Pancreas (tissue), 10 donors: Measurements from ENCODE around the gene ERRFI1. TPM values are rescaled to one million over a fixed set of nuclear protein-coding genes. Genes with fewer than 3 reads are reported as not detected.

ENCODE experiments used
- ATAC-seq, 4 donors: fragments of 200-7000 bp; cut with Tn5 transposase; one replicate each; pipeline versions ENCODE4 v1.8.0 to v1.9.1; 2020; ENCODE audit warnings: mild to moderate bottlenecking in 4 of 4, moderate library complexity in 4 of 4
- DNase-seq, 6 donors: peaks; one replicate each; pipeline ENCODE4 v3.0.0-alpha.2; 2020
- FAIRE-seq: peaks from 2 replicates; lab custom pipeline; 2012; peaks lifted over from hg19 to GRCh38; lab: Jason Lieb, UNC
- H3K27ac ChIP-seq, 4 donors: fragments of 200-600 bp; sonication (generic); 1 replicate in 3 of 4; 2 replicates in 1 of 4; pipeline versions ENCODE4 v1.5.0 to v1.8.0; 2020
- H3K27me3 ChIP-seq, 4 donors: fragments of 200-600 bp; one replicate each; pipeline ENCODE4 v1.8.0; 2021
- H3K36me3 ChIP-seq, 3 donors: fragments of 200-600 bp; sonication (generic) in 1 of 3; one replicate each; pipeline versions ENCODE4 v1.5.0 to v1.8.0; 2020 to 2021
- H3K4me1 ChIP-seq, 3 donors: fragments of 200-600 bp; one replicate each; pipeline ENCODE4 v1.8.0; 2021
- H3K4me3 ChIP-seq, 4 donors: fragments of 200-600 bp; sonication (generic) in 2 of 4; one replicate each; pipeline versions ENCODE4 v1.5.0 to v1.8.0; 2020 to 2021
- H3K9me3 ChIP-seq, 4 donors: fragments of 200-600 bp; one replicate each; pipeline ENCODE4 v1.8.0; 2021
- WGBS, 2 donors: extraction: QIAGEN DNeasy Blood & Tissue Kit; methylation state at CpG; one replicate each; pipeline ENCODE4 v1.1.7; 2013; 5-methylcytosine and 5-hydroxymethylcytosine counted together
- intact Hi-C, 3 donors: fragments of 100-400 bp; cut with DNase I; formaldehyde crosslinking; loops; one replicate each; pipeline versions ENCODE4 v1.11.1 to v1.14.2; 2022
- polyA plus RNA-seq, 2 donors: library from polyadenylated mRNA; stranded (reverse); fragments of 200-250 nt; gene quantifications; one replicate each; pipeline ENCODE4 v1.2.3, GENCODE V29; 2013
- total RNA-seq, 6 donors: library from RNA; stranded (reverse); fragmentation: NEBNext Ultra II Directional in 4 of 6; extraction: Animal tissue kit (Norgen Biotek cat#: 25700) in 4 of 6; gene quantifications; one replicate each; pipeline versions ENCODE4 v1.2.1 to v1.2.4, GENCODE V29; 2021 to 2023
- TF ChIP-seq, protein P1 (sequence below), 4 donors: fragments of 200-600 bp; sonication (generic) in 3 of 4; IDR thresholded peaks; one replicate each; pipeline versions ENCODE4 v1.5.0 to v1.8.0; 2021; ENCODE audit warnings: antibody characterized with exemption in 4 of 4
- donor health status: healthy with polysubstance abuse.
- donor health status: DM: no; HTN: no; CAD: no; lungs with moderate emphysema.
- donor health status: DM: no; HTN: no; CAD: no.
- donor health status: control.
- donor health status: control.
- donor health status: Bipolar disorder and iron deficiency.
- donor health status: DM: yes; HTN: yes; CAD: no.
- donor health status: DM: no; HTN: no; CAD: no.
- donor health status: DM: no; HTN: no; CAD: no.
- donor health status: DM: yes; HTN: yes; CAD: no.

Gene ERRFI1
- total and polyA plus RNA-seq, 8 donors = 36.4 to 392 (median 101) TPM

DNA sequence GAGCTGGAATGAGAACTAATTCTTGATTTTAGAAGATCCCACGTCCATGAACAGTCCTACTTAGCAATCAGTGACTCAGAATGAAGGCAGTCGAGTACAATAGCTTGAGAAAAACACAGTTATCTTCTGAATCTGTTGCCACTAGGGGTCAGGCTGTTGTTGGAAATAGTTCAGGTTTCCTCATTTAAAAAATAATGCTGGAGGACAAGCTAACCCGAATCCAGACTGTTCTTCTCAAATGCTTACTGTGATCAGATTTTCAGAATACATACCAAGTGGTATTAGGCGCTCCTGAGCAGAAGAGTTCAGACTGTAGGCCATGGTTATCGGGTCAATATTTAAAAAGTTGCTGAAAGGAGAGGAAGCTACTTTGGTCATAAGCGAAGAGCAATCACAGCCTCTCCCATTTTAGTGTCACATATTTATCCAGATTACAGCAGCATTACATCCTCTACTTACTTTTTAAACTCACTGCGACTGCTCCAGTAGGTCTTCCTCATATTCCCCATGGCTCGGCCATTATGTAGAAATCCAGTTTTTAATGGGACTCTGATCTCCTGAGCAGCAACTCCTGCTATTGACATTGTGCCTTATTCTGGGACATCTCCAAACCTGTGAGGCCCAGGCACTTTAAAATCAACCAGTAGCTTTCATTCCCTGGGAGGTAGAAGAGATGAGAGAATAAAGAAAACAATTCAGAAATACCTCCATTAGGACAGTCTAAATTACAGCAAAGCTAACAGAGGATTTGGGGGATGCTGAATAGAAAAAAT, 10.9 kb downstream of the ERRFI1 start:
- DNase-seq (no peak), ATAC-seq (peak; percentile 4 to 67 (median 35)), FAIRE-seq (peak; percentile 80)
- intact Hi-C loops = no loop called here
- Histone ChIP-seq H3K27ac (peak overlapping the region; percentile 16 to 99 (median 61)), H3K4me1 (peaks cover 43 to 49% (median 47%) of the 10 kb centered on the region in 3 donors), H3K36me3 (peaks cover 0 to 76% (median 38%) of the 10 kb centered on the region in 3 donors), H3K27me3 (no peaks in the 10 kb centered on the region), H3K4me3 (peak overlapping the region in 1 of 4 donors; percentile 11), H3K9me3 (no peaks in the 10 kb centered on the region)
- 13 to 17% methylated on average over 8 of the region's 8 CpGs for WGBS, 2 donors
- TF ChIP-seq, protein P1, sequence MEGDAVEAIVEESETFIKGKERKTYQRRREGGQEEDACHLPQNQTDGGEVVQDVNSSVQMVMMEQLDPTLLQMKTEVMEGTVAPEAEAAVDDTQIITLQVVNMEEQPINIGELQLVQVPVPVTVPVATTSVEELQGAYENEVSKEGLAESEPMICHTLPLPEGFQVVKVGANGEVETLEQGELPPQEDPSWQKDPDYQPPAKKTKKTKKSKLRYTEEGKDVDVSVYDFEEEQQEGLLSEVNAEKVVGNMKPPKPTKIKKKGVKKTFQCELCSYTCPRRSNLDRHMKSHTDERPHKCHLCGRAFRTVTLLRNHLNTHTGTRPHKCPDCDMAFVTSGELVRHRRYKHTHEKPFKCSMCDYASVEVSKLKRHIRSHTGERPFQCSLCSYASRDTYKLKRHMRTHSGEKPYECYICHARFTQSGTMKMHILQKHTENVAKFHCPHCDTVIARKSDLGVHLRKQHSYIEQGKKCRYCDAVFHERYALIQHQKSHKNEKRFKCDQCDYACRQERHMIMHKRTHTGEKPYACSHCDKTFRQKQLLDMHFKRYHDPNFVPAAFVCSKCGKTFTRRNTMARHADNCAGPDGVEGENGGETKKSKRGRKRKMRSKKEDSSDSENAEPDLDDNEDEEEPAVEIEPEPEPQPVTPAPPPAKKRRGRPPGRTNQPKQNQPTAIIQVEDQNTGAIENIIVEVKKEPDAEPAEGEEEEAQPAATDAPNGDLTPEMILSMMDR (IDR thresholded peaks at IDR 0.05) = peak; percentile 21 to 46 (median 36)

DNA sequence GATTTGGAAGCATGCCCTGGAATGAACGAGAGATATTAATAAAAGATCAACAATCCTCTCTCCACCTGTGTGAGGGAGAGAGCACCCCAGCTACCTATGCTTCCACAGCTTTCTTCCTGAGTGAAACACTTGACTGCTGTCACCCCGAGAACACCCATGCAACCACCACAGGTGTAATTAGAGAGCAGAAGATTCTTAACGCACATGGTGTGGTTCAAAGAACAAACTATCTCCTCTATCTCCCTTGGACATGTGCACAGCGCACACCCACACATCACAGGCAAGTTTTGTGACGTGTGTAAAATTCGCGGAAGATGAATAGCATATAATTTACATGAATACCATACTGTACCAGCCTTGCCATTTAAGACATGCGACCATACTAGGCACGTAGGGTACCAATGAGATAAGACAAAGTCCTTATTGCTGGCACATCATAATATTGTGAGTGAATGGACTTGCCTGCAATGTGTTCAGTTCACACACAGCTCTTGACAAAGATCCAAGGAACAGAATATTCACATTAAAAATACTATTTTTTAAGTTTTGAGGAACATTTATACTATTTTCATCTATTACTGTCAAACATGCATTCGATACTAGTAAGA, 11.6 kb downstream of the ERRFI1 start:
- intact Hi-C loops = no loop called here
- Histone ChIP-seq H3K9me3 (no peaks in the 10 kb centered on the region), H3K4me3 (no peak overlapping the region), H3K4me1 (peaks cover 43 to 47% (median 43%) of the 10 kb centered on the region in 3 donors), H3K27me3 (no peaks in the 10 kb centered on the region), H3K27ac (peak overlapping the region in 3 of 4 donors; percentile 23 to 99 (median 99)), H3K36me3 (peaks cover 0 to 76% (median 44%) of the 10 kb centered on the region in 3 donors)
- FAIRE-seq = no peak
- no peak for ATAC-seq
- 50 to 55% methylated on average over 10 of the region's 10 CpGs for WGBS, 2 donors
- TF ChIP-seq, protein P1 (IDR thresholded peaks at IDR 0.05) = no peak
- peak in 1 of 6 donors; percentile 21 for DNase-seq

DNA sequence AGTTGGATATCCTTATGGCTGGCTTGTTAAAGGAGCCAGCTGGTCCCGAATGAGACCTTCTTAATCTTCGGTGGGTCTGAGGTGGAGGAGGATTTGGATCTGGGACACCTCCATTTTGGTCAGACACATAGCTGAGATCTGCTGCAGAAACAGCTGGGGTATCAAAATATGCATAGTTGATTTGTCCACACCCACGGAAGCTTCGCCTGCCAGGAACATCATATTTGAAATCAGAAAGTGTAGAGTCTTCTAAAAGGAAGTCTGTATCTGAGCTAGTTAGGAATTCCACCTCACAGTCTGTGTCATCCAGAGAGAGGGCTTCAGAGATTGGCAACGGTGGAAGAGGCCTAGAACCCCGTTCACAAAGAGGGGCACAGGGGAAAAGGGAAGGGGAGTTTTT, 12.3 kb downstream of the ERRFI1 start:
- intact Hi-C loops = no loop called here
- ATAC-seq = no peak
- H3K36me3 ChIP-seq = peaks cover 0 to 79% (median 50%) of the 10 kb centered on the region in 3 donors
- WGBS, 2 donors = 66 to 74% methylated on average over 6 of the region's 6 CpGs
- H3K4me3 ChIP-seq = no peak overlapping the region
- no peaks in the 10 kb centered on the region for H3K27me3 ChIP-seq
- H3K27ac ChIP-seq = no peak overlapping the region
- peaks cover 36 to 47% (median 36%) of the 10 kb centered on the region in 3 donors for H3K4me1 ChIP-seq
- no peak for DNase-seq
- TF ChIP-seq, protein P1 (IDR thresholded peaks at IDR 0.05) = no peak
- no peaks in the 10 kb centered on the region for H3K9me3 ChIP-seq
- FAIRE-seq = no peak

DNA sequence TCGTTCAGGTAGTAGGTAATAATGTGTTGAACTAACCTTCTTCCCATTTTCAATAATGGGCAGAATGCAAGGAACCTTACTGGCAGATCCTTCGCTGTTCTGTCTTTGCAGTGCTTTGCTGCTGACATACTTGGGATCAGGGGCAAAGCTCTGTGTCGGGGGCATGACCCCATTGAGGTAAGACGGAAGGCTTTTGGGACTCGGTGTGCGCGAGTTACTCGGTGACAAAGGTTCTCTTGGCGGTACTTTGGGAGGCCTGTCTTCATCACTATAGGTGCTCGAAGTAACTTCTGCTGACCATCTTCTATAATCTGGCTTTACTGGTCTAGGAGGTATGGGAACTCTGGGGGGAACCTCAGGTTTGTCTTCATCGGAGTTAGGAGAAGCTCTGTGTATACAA, 12.7 kb downstream of the ERRFI1 start:
- Histone ChIP-seq H3K27me3 (no peaks in the 10 kb centered on the region), H3K4me3 (no peak overlapping the region), H3K27ac (no peak overlapping the region), H3K4me1 (peaks cover 32 to 47% (median 32%) of the 10 kb centered on the region in 3 donors), H3K36me3 (peaks cover 0 to 82% (median 50%) of the 10 kb centered on the region in 3 donors), H3K9me3 (no peaks in the 10 kb centered on the region)
- FAIRE-seq (no peak), ATAC-seq (no peak), DNase-seq (peak in 1 of 6 donors; percentile 40)
- 84 to 87% methylated on average over 11 of the region's 11 CpGs for WGBS, 2 donors
- TF ChIP-seq, protein P1 (IDR thresholded peaks at IDR 0.05) = no peak
- intact Hi-C loops = no loop called here
